Activated T-helper 17 cell treated with anti-CD3 and anti-CD28 coated beads, Interleukin-2, amount 50 U/mL, for 72 hours (primary cell): ENCODE results near the gene DOK5. TPM values are rescaled to one million over a fixed set of nuclear protein-coding genes. Genes with fewer than 3 reads are reported as not detected.

Experiments used
- ATAC-seq: fragments of 150-1000 bp; cut with Tn5 transposase; replicated peaks from 2 replicates; pipeline ENCODE4 v1.10.0; 2021; ENCODE audit warnings: mild to moderate bottlenecking, moderate library complexity
- H3K27ac Mint-ChIP-seq: one replicate; pipeline ENCODE4 v1.8.0; 2022; ENCODE audit warnings: mixed read lengths
- H3K27me3 Mint-ChIP-seq: one replicate; pipeline ENCODE4 v1.8.0; 2022; ENCODE audit warnings: mixed read lengths
- H3K36me3 Mint-ChIP-seq: one replicate; pipeline ENCODE4 v1.8.0; 2022; ENCODE audit warnings: low read depth, mild to moderate bottlenecking, mixed read lengths
- H3K4me1 Mint-ChIP-seq: one replicate; pipeline ENCODE4 v1.8.0; 2022; ENCODE audit warnings: mixed read lengths
- H3K4me3 Mint-ChIP-seq: one replicate; pipeline ENCODE4 v1.8.0; 2022; ENCODE audit warnings: mild to moderate bottlenecking, mixed read lengths
- H3K9me3 Mint-ChIP-seq: one replicate; pipeline ENCODE4 v1.8.0; 2022; ENCODE audit warnings: mixed read lengths
- total RNA-seq, 2 donors: library from RNA; stranded (reverse); gene quantifications; one replicate each; pipeline ENCODE4 v1.2.3, GENCODE V29; 2022

DOK5 gene
- total RNA-seq, 2 donors from 2014 or later: 0.32 TPM

DNA sequence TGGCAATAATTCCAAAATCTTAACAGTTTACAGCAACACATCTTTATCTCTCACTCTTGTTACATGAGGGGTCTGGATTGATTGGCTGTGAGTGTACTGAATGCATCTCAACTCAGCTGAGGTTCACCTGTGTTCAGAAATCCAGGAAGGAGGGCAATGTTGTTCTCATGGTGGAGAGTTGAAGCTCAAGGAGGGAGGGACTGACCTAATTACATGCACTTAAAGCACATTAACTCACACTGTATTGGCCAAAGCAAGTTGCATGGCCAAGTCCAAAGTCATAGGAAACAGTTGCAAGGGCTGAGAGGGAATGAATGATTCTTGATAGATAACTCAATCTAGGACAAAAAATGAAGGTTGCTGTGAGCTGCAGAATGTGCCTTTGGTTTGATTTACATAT lies 102.2 kb downstream of the DOK5 start:
- Mint-ChIP-seq H3K36me3 (no peaks in the 10 kb centered on the region), H3K4me3 (no peak overlapping the region), H3K27ac (no peak overlapping the region), H3K4me1 (no peaks in the 10 kb centered on the region), H3K9me3 (peaks cover under 1% of the 10 kb centered on the region), H3K27me3 (peaks cover 7% of the 10 kb centered on the region)
- no peak for ATAC-seq

DNA sequence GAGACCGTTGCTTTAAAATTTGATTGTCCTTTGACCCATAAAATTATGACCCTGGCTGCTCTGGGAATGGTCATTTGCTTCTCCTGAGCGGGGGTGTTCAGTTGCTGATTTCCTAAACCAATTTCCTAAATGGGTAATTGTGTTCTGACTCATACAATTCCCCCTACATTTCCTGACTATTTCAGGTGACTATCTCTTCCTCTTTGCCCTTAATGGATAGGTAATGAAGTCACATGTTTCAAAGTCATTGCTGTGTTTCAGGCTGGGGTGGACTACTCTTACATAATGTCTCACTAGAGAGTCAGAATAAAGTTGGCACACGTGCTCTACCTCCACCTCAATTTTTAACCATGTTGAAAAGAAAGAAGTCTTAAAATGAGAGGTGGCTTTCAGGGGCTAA lies 109.8 kb downstream of the DOK5 start:
- Mint-ChIP-seq H3K9me3 (peaks cover 10% of the 10 kb centered on the region), H3K4me3 (no peak overlapping the region), H3K36me3 (no peaks in the 10 kb centered on the region), H3K27ac (no peak overlapping the region), H3K27me3 (peaks cover 10% of the 10 kb centered on the region), H3K4me1 (no peaks in the 10 kb centered on the region)
- no peak for ATAC-seq

DNA sequence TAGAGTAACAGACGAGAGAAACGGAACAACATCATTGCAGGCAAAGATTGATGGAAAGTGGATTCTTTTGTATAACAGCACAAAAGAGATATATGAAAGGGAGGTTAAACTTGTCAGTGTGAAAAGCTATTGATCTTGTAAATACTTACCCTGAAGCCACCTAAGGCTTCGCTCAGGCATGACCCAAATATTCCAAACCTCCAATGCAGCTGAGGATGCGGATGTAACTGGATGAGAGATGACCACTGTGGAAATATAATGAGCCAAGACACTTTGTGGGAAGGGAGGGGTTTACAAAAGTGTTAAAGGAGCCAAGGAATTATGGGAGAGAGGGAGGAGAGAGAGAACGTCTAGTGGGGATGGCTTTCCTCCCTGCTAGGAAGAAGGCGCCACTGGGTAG lies 112.0 kb downstream of the DOK5 start:
- Mint-ChIP-seq H3K9me3 (peaks cover 10% of the 10 kb centered on the region), H3K4me1 (no peaks in the 10 kb centered on the region), H3K27ac (no peak overlapping the region), H3K27me3 (peaks cover 11% of the 10 kb centered on the region), H3K4me3 (no peak overlapping the region), H3K36me3 (no peaks in the 10 kb centered on the region)
- ATAC-seq: no peak

DNA sequence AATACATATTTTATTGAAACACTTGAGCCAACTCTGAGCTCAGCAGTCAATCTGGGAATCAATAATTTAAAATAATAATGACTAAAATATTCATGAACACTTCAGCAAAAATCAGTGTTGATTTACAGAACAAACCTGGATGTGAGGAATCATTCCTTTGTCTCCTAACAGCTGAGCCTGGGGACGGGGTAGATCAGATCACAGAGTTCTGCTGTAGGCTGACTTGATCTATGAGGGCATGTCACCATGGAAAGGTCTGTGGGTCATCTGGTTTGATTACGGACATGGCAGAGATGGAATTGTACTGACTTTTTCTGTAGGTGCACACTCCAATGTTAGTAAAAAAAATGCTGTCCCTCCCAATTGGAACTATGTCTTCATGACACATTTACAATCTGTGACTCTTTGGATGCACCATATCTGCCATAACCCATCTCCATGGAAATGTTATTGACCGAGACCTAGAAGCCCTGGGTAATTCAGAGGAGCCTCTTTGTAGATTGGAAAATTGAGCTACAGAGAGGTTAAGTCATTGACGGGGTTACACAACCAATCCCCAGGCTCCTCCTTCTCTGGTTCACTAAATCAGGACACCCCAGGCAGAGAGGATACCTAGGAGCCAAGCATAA lies 114.1 kb downstream of the DOK5 start:
- Mint-ChIP-seq H3K27ac (no peak overlapping the region), H3K4me3 (no peak overlapping the region), H3K9me3 (no peaks in the 10 kb centered on the region), H3K36me3 (no peaks in the 10 kb centered on the region), H3K4me1 (no peaks in the 10 kb centered on the region), H3K27me3 (peaks cover 11% of the 10 kb centered on the region)
- no peak for ATAC-seq

DNA sequence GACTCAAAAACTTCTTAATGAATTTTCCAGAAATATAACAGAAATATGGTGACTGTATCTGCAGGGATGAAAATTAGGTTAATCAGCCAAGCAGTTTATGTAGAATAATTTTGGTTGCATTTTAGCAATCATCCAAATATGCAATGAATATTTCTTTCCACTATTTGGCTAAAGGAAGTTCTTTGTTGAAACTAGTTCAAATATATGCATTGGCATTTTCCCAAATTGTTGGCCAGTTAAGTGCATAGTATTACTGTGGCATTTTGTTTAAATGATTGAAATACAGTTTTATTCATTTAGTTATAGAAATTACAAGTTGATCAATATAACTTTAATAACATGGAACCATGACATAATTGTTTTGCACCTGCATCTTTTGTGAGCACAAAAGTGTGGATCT lies 115.5 kb downstream of the DOK5 start:
- no peak overlapping the region for H3K4me3 Mint-ChIP-seq
- H3K9me3 Mint-ChIP-seq: no peaks in the 10 kb centered on the region
- no peaks in the 10 kb centered on the region for H3K36me3 Mint-ChIP-seq
- H3K4me1 Mint-ChIP-seq: no peaks in the 10 kb centered on the region
- no peak for ATAC-seq
- H3K27ac Mint-ChIP-seq: no peak overlapping the region
- peaks cover 20% of the 10 kb centered on the region for H3K27me3 Mint-ChIP-seq

DNA sequence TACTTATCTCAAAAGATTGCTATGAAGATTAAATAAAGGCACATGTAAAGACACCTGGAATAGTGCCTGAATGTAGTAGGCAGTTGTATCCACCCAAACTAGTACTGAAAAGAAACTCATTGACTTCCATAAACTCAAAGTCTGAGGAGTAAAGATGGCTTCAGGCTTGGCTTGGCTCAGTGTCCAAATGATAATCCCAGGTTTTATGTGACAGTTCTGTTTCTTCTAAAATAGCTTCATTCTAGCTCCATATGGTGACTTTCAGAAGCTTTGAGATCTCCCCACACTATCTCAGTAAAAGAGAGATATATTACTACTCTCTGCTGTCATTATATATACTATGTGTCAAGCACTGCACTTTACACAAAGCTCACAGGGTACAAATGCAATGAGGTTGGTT lies 121.3 kb downstream of the DOK5 start:
- Mint-ChIP-seq H3K27me3 (peaks cover 11% of the 10 kb centered on the region), H3K4me3 (no peak overlapping the region), H3K36me3 (no peaks in the 10 kb centered on the region), H3K4me1 (no peaks in the 10 kb centered on the region), H3K9me3 (peaks cover 5% of the 10 kb centered on the region), H3K27ac (no peak overlapping the region)
- ATAC-seq: no peak

DNA sequence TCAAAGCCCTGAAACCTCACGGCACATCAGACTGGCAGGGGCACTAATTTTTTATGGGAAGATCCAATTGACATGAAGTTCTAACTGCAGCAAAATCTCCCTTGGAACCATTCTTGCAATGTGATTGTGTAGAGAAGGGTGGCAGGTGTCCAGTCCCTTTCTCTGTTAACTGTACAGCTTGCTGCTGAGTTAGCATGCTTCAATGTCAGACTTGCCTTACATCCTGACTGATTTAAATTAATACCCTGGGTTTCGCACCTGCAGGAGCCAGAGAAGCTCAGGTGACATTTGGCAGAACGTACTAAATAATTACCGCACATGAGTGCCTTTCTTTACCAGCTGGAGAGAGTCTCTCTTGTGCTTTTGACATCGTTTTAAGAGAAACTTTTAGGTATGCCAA lies 123.0 kb downstream of the DOK5 start:
- Mint-ChIP-seq H3K9me3 (peaks cover 5% of the 10 kb centered on the region), H3K4me3 (no peak overlapping the region), H3K4me1 (no peaks in the 10 kb centered on the region), H3K27ac (no peak overlapping the region), H3K36me3 (no peaks in the 10 kb centered on the region), H3K27me3 (peaks cover 9% of the 10 kb centered on the region)
- ATAC-seq: no peak

DNA sequence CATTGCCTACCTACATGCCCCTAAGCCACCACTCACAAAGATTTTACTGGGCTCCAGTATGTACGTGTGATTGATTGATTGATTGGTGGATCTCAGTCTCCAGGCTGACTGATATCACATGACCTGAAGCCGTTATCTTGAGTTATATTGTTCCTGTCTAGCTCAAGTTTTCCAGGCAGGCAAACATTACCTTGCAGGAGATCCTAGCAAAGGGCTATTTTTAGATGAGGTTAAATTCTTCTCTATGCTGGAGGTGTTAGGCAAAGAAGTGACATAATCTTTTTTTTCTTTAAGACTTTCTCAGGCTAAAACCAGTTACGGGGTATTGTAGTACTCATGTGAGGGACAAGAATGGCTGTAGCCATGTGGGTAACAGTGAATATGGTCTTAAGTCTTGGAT lies 125.2 kb downstream of the DOK5 start:
- no peak overlapping the region for H3K27ac Mint-ChIP-seq
- no peaks in the 10 kb centered on the region for H3K36me3 Mint-ChIP-seq
- H3K4me3 Mint-ChIP-seq: no peak overlapping the region
- no peak for ATAC-seq
- peaks cover 5% of the 10 kb centered on the region for H3K9me3 Mint-ChIP-seq
- no peaks in the 10 kb centered on the region for H3K4me1 Mint-ChIP-seq
- H3K27me3 Mint-ChIP-seq: no peaks in the 10 kb centered on the region

DNA sequence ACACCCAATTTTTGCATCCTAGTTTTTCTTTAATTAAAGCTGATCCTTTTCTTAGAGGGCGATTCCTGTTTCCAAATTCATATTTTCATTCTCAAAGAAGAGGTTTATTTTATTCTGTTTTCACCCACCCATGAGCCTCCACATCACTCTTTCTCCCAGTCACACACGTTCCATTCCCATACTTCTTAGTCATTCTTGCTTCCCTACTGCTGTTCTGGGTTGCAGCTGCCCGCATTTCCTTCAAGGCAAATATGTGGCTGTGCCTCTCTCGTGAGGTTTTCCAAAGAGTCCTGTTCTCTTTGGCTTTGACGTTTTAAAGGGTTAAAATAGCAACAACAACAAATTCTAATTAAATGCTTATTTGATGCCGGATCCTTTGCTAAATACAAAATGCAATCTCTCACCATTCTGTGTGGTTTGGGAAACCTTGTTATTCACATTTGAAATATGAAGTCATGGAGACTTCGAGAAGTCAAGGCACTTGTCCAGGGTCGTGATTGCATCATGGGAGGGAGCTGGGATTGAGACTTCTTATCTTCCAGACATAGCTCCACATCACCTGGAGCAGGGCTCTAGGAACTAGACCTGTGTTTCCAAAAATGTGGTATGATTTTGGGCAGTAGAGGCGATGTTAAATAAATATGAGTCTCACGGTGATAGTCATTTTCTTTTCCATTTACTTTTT lies 126.6 kb downstream of the DOK5 start:
- Mint-ChIP-seq H3K4me3 (no peak overlapping the region), H3K27me3 (no peaks in the 10 kb centered on the region), H3K27ac (no peak overlapping the region), H3K9me3 (peaks cover 5% of the 10 kb centered on the region), H3K36me3 (no peaks in the 10 kb centered on the region), H3K4me1 (no peaks in the 10 kb centered on the region)
- no peak for ATAC-seq

DNA sequence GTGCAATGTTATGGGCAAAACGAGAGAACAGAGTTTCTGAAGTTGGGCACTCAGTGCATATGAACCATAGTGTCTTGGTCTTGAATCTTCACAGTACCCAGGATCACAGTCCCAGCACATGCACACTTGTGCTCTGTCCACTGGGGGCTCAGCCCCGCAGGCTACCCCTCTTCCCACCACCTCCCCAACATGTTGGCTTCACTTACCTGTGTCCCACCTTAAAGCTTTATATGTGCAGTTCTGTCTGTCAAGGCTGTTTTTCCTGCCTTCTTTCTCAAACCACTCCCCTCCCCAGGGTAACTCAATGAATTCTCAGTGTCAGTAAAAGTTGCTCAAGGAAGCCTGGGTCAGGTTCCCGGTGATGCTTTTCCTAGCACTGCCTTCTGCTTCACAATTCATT lies 129.9 kb downstream of the DOK5 start:
- no peaks in the 10 kb centered on the region for H3K9me3 Mint-ChIP-seq
- H3K27me3 Mint-ChIP-seq: no peaks in the 10 kb centered on the region
- ATAC-seq: no peak
- no peak overlapping the region for H3K27ac Mint-ChIP-seq
- no peaks in the 10 kb centered on the region for H3K4me1 Mint-ChIP-seq
- H3K4me3 Mint-ChIP-seq: no peak overlapping the region
- H3K36me3 Mint-ChIP-seq: no peaks in the 10 kb centered on the region

DNA sequence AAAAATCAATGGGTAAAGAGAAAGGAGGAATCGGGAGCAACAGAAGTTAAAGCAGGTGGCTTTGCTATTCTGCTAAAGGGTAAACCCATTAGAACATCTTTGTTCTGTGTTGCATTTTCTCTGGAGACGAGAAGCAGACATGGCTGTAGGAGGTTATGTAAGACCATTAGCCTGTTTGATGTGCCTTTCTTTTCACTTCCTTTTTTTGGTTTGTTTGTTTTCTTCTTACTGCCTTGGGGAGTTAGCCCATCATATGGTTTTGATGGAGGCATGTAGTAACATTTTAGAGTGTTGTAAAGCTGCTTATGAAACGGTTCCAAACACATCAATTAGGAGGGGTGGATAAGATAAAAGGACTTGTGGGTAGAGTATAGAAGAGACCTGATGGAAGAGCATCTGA lies 131.0 kb downstream of the DOK5 start:
- H3K36me3 Mint-ChIP-seq: no peaks in the 10 kb centered on the region
- ATAC-seq: no peak
- no peak overlapping the region for H3K27ac Mint-ChIP-seq
- no peaks in the 10 kb centered on the region for H3K9me3 Mint-ChIP-seq
- H3K4me1 Mint-ChIP-seq: no peaks in the 10 kb centered on the region
- peaks cover 3% of the 10 kb centered on the region for H3K27me3 Mint-ChIP-seq
- no peak overlapping the region for H3K4me3 Mint-ChIP-seq

DNA sequence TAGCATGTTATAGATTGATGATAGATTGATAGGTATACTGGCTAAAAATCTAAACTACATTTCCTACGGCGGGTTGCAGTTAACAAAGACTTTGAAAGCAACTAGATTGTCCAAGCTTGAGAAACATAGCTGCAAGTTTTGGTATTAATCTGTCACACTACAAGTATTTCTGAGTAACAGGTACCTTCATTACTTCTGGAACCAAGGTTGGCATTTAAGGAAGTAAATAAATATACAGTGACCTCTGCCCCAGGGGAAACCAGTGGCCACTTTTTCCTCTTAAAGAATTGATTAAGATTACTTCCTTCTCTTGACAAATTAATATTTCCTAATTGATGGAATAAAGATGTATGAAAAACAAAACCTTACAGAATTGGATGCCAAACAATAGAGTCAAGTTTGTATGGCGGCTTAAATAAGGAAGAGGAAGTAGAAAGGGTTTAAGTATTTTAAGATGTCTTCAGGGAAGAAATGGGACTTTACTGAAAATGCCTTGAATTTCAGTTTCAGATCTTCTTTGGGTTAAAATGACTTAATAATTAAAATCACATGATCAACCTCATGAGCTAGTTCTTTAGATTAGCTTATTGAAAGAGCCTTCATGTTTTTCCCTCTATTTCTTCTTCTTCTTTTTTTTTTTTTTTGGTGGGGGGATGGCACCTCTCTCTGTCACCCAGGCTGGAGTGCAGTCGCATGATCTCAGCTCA lies 132.8 kb downstream of the DOK5 start:
- H3K4me1 Mint-ChIP-seq: no peaks in the 10 kb centered on the region
- no peak for ATAC-seq

DNA sequence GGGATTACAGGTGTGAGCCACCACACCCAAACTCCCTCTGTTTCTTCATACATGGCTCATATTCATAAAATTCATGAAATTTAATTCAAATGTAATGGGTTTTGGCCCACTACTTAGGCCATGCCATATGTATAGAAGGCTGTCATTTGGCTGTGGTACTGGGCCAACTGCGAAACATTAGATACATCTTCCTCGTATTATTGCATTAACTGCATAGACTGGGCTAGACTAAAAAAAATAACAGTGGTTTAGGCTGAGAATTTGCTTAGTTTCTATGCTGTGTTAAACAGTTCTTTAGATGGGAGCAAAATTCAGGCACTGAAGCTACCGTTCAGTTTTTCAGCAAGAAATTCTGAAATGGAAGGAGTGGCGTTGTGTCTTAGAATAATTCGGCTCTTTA lies 133.6 kb downstream of the DOK5 start:
- Mint-ChIP-seq H3K4me3 (no peak overlapping the region), H3K27ac (no peak overlapping the region), H3K4me1 (no peaks in the 10 kb centered on the region), H3K9me3 (no peaks in the 10 kb centered on the region), H3K27me3 (peaks cover 7% of the 10 kb centered on the region), H3K36me3 (no peaks in the 10 kb centered on the region)
- ATAC-seq: no peak

More for the DNA sequence above, 132.8 kb downstream of the DOK5 start:
- no peaks in the 10 kb centered on the region for H3K36me3 Mint-ChIP-seq
- H3K9me3 Mint-ChIP-seq: no peaks in the 10 kb centered on the region
- H3K4me3 Mint-ChIP-seq: no peak overlapping the region
- no peak overlapping the region for H3K27ac Mint-ChIP-seq
- H3K27me3 Mint-ChIP-seq: peaks cover 7% of the 10 kb centered on the region

DNA sequence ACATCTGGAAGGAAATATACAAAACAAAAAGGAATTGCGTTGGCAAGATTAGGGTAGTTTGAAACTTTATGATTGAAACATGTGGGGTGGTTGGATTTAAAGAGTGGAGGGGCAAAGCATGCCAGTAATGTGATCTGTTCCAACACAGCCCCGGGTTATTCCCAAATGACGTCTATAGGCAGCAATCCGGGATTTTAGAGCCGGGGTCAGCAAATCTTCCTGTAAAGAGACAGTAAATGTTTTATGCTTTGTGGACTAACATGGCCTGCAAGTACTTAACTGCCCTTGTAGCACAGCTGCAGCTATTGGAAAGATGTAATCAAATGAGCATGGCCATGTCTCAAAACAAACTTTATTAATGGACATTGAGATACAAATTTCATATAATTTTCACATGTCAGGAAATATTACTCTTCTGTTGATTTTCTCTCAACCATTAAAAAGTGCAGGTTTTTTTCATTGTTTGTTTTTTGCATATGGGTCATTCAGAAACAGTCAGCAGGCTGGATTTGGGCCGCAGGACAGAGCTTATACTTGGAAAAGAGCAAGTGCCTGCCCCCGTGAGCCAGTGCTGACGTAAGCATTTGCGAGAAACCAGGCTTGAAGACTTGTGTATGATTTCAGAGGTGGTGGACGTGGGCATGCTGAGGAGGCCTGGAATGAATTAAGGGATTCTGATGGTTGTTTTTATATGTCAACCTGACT lies 136.5 kb downstream of the DOK5 start:
- Mint-ChIP-seq H3K36me3 (no peaks in the 10 kb centered on the region), H3K4me1 (no peaks in the 10 kb centered on the region), H3K4me3 (no peak overlapping the region), H3K27ac (no peak overlapping the region), H3K9me3 (no peaks in the 10 kb centered on the region), H3K27me3 (peaks cover 7% of the 10 kb centered on the region)
- ATAC-seq: no peak

DNA sequence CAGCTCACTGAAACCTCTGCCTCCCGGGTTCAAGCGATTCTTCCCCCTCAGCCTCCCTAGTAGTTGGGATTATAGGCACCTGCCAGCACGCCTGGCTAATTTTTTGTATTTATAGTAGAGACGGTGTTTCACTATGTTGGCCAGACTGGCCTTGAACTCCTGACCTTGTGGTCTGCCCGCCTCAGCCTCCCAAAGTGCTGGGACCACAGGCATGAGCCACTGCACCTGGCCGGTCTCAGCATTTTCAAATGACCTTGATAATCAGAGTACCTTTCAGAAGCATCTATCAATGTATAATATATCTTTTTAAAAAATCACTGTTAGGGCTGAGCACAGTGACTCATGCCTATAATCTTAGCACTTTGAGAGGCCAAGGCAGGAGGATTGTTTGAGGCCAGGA lies 143.0 kb downstream of the DOK5 start:
- no peak for ATAC-seq
- no peak overlapping the region for H3K4me3 Mint-ChIP-seq
- no peaks in the 10 kb centered on the region for H3K9me3 Mint-ChIP-seq
- no peaks in the 10 kb centered on the region for H3K36me3 Mint-ChIP-seq
- no peaks in the 10 kb centered on the region for H3K4me1 Mint-ChIP-seq
- no peak overlapping the region for H3K27ac Mint-ChIP-seq
- peaks cover 5% of the 10 kb centered on the region for H3K27me3 Mint-ChIP-seq
